Small intestine (tissue), 7 donors: ENCODE results near the gene TARBP2. TPM values are rescaled to one million over a fixed set of nuclear protein-coding genes. Genes with fewer than 3 reads are reported as not detected.

Experiments used
- DNase-seq, 2 donors: peaks; one replicate each; pipeline versions ENCODE4 v3.0.0 to v3.0.0-alpha.2; 2013
- FAIRE-seq: peaks from 2 replicates; lab custom pipeline; 2012; peaks lifted over from hg19 to GRCh38; lab: Jason Lieb, UNC
- H3K27ac ChIP-seq, 3 donors: one replicate each; pipeline ENCODE4 v1.5.1; 2013; ENCODE audit warnings: low read length in 2 of 3, mild to moderate bottlenecking in 2 of 3, control low read depth in 1 of 3, inconsistent platforms in 1 of 3, low read depth in 1 of 3, moderate library complexity in 1 of 3
- H3K27me3 ChIP-seq, 3 donors: one replicate each; pipeline ENCODE4 v1.6.1; 2013; ENCODE audit warnings: low read length in 3 of 3, inconsistent platforms in 1 of 3; ENCODE audit not compliant: control insufficient read depth in 3 of 3, insufficient read depth in 3 of 3
- H3K36me3 ChIP-seq, 3 donors: one replicate each; pipeline ENCODE4 v1.6.1; 2013; ENCODE audit warnings: low read length in 3 of 3, inconsistent platforms in 1 of 3, low read depth in 1 of 3, mild to moderate bottlenecking in 1 of 3, moderate library complexity in 1 of 3; ENCODE audit not compliant: control insufficient read depth in 3 of 3, insufficient read depth in 2 of 3
- H3K4me1 ChIP-seq, 3 donors: one replicate each; pipeline ENCODE4 v1.6.1; 2013; ENCODE audit warnings: low read length in 2 of 3, inconsistent platforms in 1 of 3, low read depth in 1 of 3, mild to moderate bottlenecking in 1 of 3, moderate library complexity in 1 of 3; ENCODE audit not compliant: control insufficient read depth in 3 of 3, insufficient read depth in 2 of 3
- H3K4me3 ChIP-seq, 3 donors: one replicate each; pipeline ENCODE4 v1.5.1; 2013; ENCODE audit warnings: low read length in 3 of 3, control low read depth in 1 of 3, inconsistent platforms in 1 of 3, low read depth in 1 of 3, mild to moderate bottlenecking in 1 of 3, moderate library complexity in 1 of 3
- H3K9me3 ChIP-seq, 2 donors: one replicate each; pipeline ENCODE4 v1.6.1; 2013; ENCODE audit warnings: low read depth in 1 of 2, low read length in 1 of 2; ENCODE audit not compliant: control insufficient read depth in 2 of 2, insufficient read depth in 1 of 2
- WGBS, 3 donors: extraction: QIAGEN DNeasy Blood & Tissue Kit; methylation state at CpG; one replicate each; pipeline ENCODE4 v1.1.7; 2013; 5-methylcytosine and 5-hydroxymethylcytosine counted together
- polyA plus RNA-seq, 4 donors: library from polyadenylated mRNA; stranded (reverse) in 3 of 4; unstranded in 1 of 4; fragments of 200-250 nt in 3 of 4; fragments of 120-200 nt in 1 of 4; gene quantifications; one replicate each; pipeline versions ENCODE4 v1.2.1 to v1.2.3, GENCODE V29; 2013
- donor health status: healthy with polysubstance abuse.
- donor health status: control.
- donor health status: control.
- donor health status: Bipolar disorder and iron deficiency.
- donor health status: healthy.

Gene TARBP2
- polyA plus RNA-seq, 4 donors: 18.9 to 31.0 (median 26.9) TPM

DNA sequence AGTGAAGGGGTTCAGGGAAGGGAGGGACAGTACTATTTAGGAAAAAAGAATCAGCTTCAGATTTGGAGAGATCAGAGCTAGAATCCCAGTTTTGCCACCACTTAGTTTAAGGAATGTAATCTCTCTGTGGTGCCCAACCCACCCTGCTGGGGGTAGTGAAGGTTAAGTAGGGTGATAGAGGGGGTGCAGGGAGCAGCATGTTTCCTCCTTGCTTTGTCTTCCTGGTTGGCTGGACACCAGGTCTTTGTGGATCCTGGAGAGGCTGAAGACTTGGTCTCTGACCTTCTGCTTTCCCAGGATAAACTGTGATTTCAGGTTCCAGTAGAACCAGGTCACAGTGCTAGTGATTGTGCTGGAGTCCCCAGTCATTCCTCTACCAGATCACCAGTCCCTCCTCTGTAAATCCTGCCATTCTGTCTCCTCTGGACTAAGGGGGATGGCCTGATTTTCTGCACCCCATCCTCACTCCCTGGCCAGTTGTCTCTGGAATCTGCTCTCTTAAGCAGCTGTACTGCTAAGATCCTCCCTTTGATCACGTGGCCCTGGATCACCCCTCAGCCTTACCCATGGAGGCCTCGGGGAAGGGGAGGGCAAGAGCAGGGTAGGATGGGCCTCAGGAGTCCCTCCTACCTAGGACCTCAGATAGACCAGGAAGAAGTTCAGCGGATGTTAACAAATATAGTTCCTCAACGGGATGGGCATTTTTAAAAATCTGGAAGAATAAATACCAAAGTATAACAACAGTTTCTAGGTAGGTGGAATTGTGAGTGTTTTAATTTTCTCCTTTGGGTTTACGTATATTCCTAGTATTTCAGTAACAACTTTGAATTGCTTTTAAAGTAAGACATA, 5.0 kb upstream of the TARBP2 start:
- FAIRE-seq: no peak
- peak; percentile 40 to 89 for DNase-seq

DNA sequence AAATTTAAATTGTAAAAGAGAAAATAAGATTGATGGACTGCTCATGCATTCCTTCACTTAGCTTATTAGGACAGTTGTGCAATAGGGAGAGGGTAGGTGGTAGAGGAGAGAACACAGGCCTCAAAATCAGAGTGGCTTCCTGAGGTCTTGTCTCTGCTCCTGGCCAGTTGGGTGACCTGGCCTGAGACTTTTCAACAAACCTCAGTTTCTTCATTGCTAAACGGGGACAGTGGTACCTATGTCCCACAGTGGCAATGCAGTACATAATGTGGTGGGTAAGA, 4.4 kb upstream of the TARBP2 start:
- DNase-seq (no peak), FAIRE-seq (no peak)
- Histone ChIP-seq H3K9me3 (no peaks in the 10 kb centered on the region), H3K36me3 (no peaks in the 10 kb centered on the region), H3K27ac (peak overlapping the region in 1 of 3 donors; percentile 6), H3K4me1 (peaks cover 3 to 51% (median 4%) of the 10 kb centered on the region in 3 donors), H3K4me3 (peak overlapping the region in 1 of 3 donors; percentile 16), H3K27me3 (peaks cover 0 to 3% (median 0%) of the 10 kb centered on the region in 3 donors)
- WGBS, 3 donors: 75 to 82% (median 79%) methylated on average over 1 of the region's 1 CpG

More for the DNA sequence above, 5.0 kb upstream of the TARBP2 start:
- H3K36me3 ChIP-seq: no peaks in the 10 kb centered on the region
- H3K4me3 ChIP-seq: peak overlapping the region in 1 of 3 donors; percentile 16
- WGBS, 3 donors: 24 to 48% (median 35%) methylated on average over 5 of the region's 5 CpGs
- peaks cover 0 to 3% (median 0%) of the 10 kb centered on the region in 3 donors for H3K27me3 ChIP-seq
- H3K4me1 ChIP-seq: peaks cover 2 to 48% (median 3%) of the 10 kb centered on the region in 3 donors
- H3K9me3 ChIP-seq: no peaks in the 10 kb centered on the region
- peak overlapping the region in 2 of 3 donors; percentile 25 to 58 for H3K27ac ChIP-seq

GRCh38 chr12:53497461-53497860, 3.6 kb upstream of the TARBP2 start:
- Histone ChIP-seq H3K27me3 (peaks cover 0 to 3% (median 0%) of the 10 kb centered on the region in 3 donors), H3K9me3 (no peaks in the 10 kb centered on the region), H3K4me3 (no peak overlapping the region), H3K36me3 (no peaks in the 10 kb centered on the region), H3K4me1 (peaks cover 6 to 51% (median 7%) of the 10 kb centered on the region in 3 donors), H3K27ac (no peak overlapping the region)
- DNase-seq (no peak), FAIRE-seq (no peak)
- 76 to 90% (median 84%) methylated on average over 3 of the region's 3 CpGs for WGBS, 3 donors

GRCh38 chr12:53498235-53498630, 2.9 kb upstream of the TARBP2 start:
- H3K4me1 ChIP-seq: peaks cover 5 to 50% (median 7%) of the 10 kb centered on the region in 3 donors
- 77 to 92% (median 83%) methylated on average over 2 of the region's 2 CpGs for WGBS, 3 donors

DNA sequence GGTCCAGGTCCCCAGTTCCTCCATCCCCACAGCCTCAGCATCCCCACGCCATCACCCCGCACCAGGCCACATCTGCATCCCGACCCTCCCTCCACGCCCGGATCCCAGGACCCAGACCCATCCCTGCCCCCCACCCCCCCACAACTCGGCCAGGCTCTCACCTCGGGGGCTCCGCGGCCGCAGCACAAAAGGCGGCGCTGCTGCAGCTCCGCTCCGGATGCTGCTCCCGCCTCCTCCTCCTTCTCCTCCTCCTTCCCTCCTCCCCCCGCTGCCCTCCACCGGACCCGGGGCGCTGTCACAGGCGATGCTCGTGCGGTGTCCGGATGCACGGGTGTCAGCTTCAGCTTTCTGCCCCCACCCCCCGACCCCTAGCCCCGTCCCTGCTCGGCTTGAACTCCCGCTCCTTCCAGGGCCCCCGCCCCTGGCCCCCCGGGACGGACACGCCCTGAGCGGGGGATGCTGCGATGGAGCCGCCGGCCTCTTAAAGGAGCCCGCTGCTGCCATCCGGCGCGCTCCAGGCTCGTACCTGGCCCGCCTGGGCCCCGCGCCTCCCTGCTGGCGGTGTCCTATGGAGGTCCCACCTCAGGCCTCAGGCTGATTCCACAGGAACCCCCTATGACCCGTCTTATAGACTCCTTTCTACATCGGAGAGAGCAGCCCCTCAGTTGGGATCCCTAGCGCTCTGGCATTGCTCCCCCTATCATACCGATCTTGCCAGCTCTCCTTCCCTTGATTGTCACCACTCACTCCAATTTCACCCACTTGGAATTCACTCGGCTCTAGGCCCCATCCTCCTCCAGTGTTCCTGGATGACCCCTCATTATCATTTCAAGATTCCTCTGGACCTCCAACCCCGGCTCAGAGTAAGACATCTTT, 1.6 kb upstream of the TARBP2 start, which contains the start of gene MAP3K12:
Gene MAP3K12, minus strand, starts transcription at position 193 of the 876 bp plus-strand sequence. CDS start 12,067 bp downstream, outside the sequence.
- peaks cover 0 to 3% (median 0%) of the 10 kb centered on the region in 3 donors for H3K27me3 ChIP-seq
- H3K27ac ChIP-seq: peak within 1 kb of the TSS; percentile 80 to 98 (median 98)
- FAIRE-seq (no peak), DNase-seq (peak; percentile 39 to 59)
- H3K4me1 ChIP-seq: peaks cover 4 to 38% (median 5%) of the 10 kb centered on the region in 3 donors
- WGBS, 3 donors: 1% methylated on average over 38 to 51 of the region's 51 CpGs
- H3K4me3 ChIP-seq: peak within 1 kb of the TSS; percentile 37 to 61 (median 38)
- peaks cover 0 to 19% (median 0%) of the 10 kb centered on the region in 3 donors for H3K36me3 ChIP-seq
- no peaks in the 10 kb centered on the region for H3K9me3 ChIP-seq

More at GRCh38 chr12:53498235-53498630, 2.9 kb upstream of the TARBP2 start:
- Histone ChIP-seq H3K9me3 (no peaks in the 10 kb centered on the region), H3K27me3 (peaks cover 0 to 3% (median 0%) of the 10 kb centered on the region in 3 donors), H3K36me3 (peaks cover 0 to 6% (median 0%) of the 10 kb centered on the region in 3 donors), H3K4me3 (no peak overlapping the region), H3K27ac (no peak overlapping the region)
- no peak for FAIRE-seq
- no peak for DNase-seq

GRCh38 chr12:53500142-53500775, 824 bp upstream of the TARBP2 start:
- FAIRE-seq: no peak
- peaks cover 0 to 3% (median 0%) of the 10 kb centered on the region in 3 donors for H3K27me3 ChIP-seq
- DNase-seq: peak; percentile 59 to 83
- peak overlapping the region; percentile 80 to 98 (median 98) for H3K27ac ChIP-seq
- WGBS, 3 donors: 1 to 2% (median 2%) methylated on average over 17 of the region's 17 CpGs
- peak overlapping the region in 2 of 3 donors; percentile 37 to 61 for H3K4me3 ChIP-seq
- H3K4me1 ChIP-seq: peaks cover 4 to 38% (median 5%) of the 10 kb centered on the region in 3 donors
- H3K36me3 ChIP-seq: peaks cover 0 to 26% (median 0%) of the 10 kb centered on the region in 3 donors
- H3K9me3 ChIP-seq: no peaks in the 10 kb centered on the region

GRCh38 chr12:53501615-53502181, 615 bp downstream of the TARBP2 start:
- H3K4me1 ChIP-seq: peaks cover 4 to 28% (median 5%) of the 10 kb centered on the region in 3 donors
- FAIRE-seq: no peak
- DNase-seq: no peak

More at GRCh38 chr12:53501615-53502181, 615 bp downstream of the TARBP2 start:
- Histone ChIP-seq H3K36me3 (peaks cover 0 to 40% (median 0%) of the 10 kb centered on the region in 3 donors), H3K27ac (peak overlapping the region; percentile 88 to 98 (median 98)), H3K9me3 (no peaks in the 10 kb centered on the region), H3K4me3 (peak overlapping the region in 2 of 3 donors; percentile 61 to 65), H3K27me3 (peaks cover 0 to 3% (median 0%) of the 10 kb centered on the region in 3 donors)
- WGBS, 3 donors: 54 to 70% (median 67%) methylated on average over 10 of the region's 10 CpGs
